BJ (cell line): ENCODE data around the gene MMP24. TPM values are rescaled to one million over a fixed set of nuclear protein-coding genes. Genes with fewer than 3 reads are reported as not detected.

Source experiments
- CTCF ChIA-PET: fragments of 350-600 bp; formaldehyde crosslinking; extraction: SDS; loops from one replicate; lab custom pipeline; 2021; ENCODE audit warnings: antibody characterized with exemption, inconsistent platforms; lab: Yijun Ruan, JAX
- POLR2A ChIA-PET: fragments of 300-600 bp; sonication (Branson Sonifier 250); formaldehyde crosslinking; extraction: SDS; loops from one replicate; lab custom pipeline; 2021; ENCODE audit warnings: antibody characterized with exemption; lab: Charles Lee
- DNase-seq: peaks from one replicate; pipeline ENCODE4 v3.0.0-alpha.2; 2011; ENCODE audit warnings: low read depth
- H3K27me3 ChIP-seq: 2 replicates; pipeline ENCODE4 v1.6.0; 2011; ENCODE audit warnings: low read length; ENCODE audit not compliant: control insufficient read depth, insufficient read depth
- H3K36me3 ChIP-seq: 2 replicates; pipeline ENCODE4 v1.5.1; 2011; ENCODE audit warnings: low read length; ENCODE audit not compliant: control insufficient read depth, insufficient read depth
- H3K4me3 ChIP-seq: 2 replicates; pipeline ENCODE4 v1.5.1; 2011; ENCODE audit warnings: low read depth, mild to moderate bottlenecking, control low read depth, low read length
- CTCF ChIP-seq: IDR thresholded peaks from 2 replicates; pipeline ENCODE4 v1.5.1; 2011; ENCODE audit warnings: low read depth, mild to moderate bottlenecking, control low read depth, inconsistent platforms, low read length, moderate library complexity; ENCODE audit not compliant: insufficient read depth
- polyA plus RNA-seq: library from polyadenylated mRNA; depleted of rRNA; stranded (reverse); fragments of >200 nt; gene quantifications from 2 replicates; pipeline ENCODE4 v1.2.3, GENCODE V29; 2011; rRNA removed
- small RNA-seq: library from RNA; depleted of rRNA; stranded (forward); fragments of <200 nt; gene quantifications from one replicate; pipeline ENCODE3, GENCODE V24; 2012; ENCODE audit warnings: low replicate concordance, low read depth; ENCODE audit not compliant: insufficient read length

The MMP24 gene
- polyA plus RNA-seq, 1 experiment: 2.3 TPM

- CTCF ChIA-PET: interaction anchor here (0.7 to 8.6 kb wide), 5 partner anchors 16 to 258 kb away, joined by 3 to 85 read pairs (median 3); partner anchors contain the start of gene GDF5
- Histone ChIP-seq H3K4me3 (no peak overlapping the region), H3K27me3 (no peaks in the 10 kb centered on the region), H3K36me3 (no peaks in the 10 kb centered on the region)
- no peak for TF ChIP-seq CTCF
- POLR2A ChIA-PET: interaction anchor here (1.0 kb wide), 1 partner anchor 19 kb away, joined by 3 read pairs; no protein-coding TSS in a partner anchor
- DNase-seq: no peak
Measured at GRCh38 chr20:35320396-35321126, 94.1 kb downstream of the MMP24 start.

DNA sequence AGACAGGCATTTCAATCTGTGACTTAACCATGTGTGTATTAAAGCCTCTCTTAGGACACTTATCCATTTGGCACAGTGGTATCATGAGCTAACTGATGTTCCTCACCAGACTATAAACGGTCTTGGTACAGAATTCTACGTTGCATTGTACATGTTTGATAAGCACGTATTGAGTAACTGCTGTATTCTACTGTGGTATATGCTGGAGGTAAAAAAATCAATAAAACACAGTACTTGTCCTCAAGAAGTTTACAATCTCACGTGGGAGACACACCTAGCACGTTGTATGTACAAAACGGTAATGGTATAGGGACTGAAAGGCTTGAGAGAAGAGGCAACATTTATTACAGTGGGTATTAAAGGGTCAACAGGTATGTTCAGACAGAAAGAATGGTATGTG lies 98.9 kb downstream of the MMP24 start:
- TF ChIP-seq CTCF: no peak
- H3K4me3 ChIP-seq: no peak overlapping the region
- DNase-seq: no peak
- H3K36me3 ChIP-seq: no peaks in the 10 kb centered on the region
- POLR2A ChIA-PET: no interaction called here
- CTCF ChIA-PET: interaction anchor here (1.0 kb wide), 1 partner anchor 22 kb away, joined by 3 read pairs; no protein-coding TSS in a partner anchor
- H3K27me3 ChIP-seq: no peaks in the 10 kb centered on the region

- TF ChIP-seq CTCF: no peak
- CTCF ChIA-PET: interaction anchor here (1.0 kb wide), 1 partner anchor 23 kb away, joined by 3 read pairs; no protein-coding TSS in a partner anchor
- POLR2A ChIA-PET: no interaction called here
- DNase-seq: no peak
- Histone ChIP-seq H3K27me3 (no peaks in the 10 kb centered on the region), H3K4me3 (no peak overlapping the region), H3K36me3 (no peaks in the 10 kb centered on the region)
Measured at GRCh38 chr20:35326021-35326739, 99.7 kb downstream of the MMP24 start.

Small RNA genes within 50 kb of the gene (small RNA-seq; reads per million reads assigned to genes)
- not detected for gene MT1P3
- gene RNA5SP483: not detected

Other genes with a start within 250 kb of the MMP24 start
- gene TRPC4AP, start 133.9 kb upstream of the MMP24 start, polyA plus RNA-seq: 95.9 and 111 TPM in 2 replicates
- gene EDEM2, start 79.4 kb upstream of the MMP24 start, polyA plus RNA-seq: 17.7 and 24.7 TPM in 2 replicates
- 28.0 and 32.8 TPM in 2 replicates for gene PROCR, start 54.6 kb upstream of the MMP24 start, polyA plus RNA-seq
- gene MMP24OS, start 51.4 kb downstream of the MMP24 start, polyA plus RNA-seq: 45.4 and 47.6 TPM in 2 replicates
- 182 and 261 TPM in 2 replicates for gene EIF6, start 58.1 kb downstream of the MMP24 start, polyA plus RNA-seq
- not detected in 2 replicates for gene FAM83C, start 65.7 kb downstream of the MMP24 start, polyA plus RNA-seq
- 44.2 and 45.9 TPM in 2 replicates for gene UQCC1, start 185.3 kb downstream of the MMP24 start, polyA plus RNA-seq
- gene GDF5, start 211.5 kb downstream of the MMP24 start, polyA plus RNA-seq: 7.6 and 10.9 TPM in 2 replicates
- gene CEP250, start 228.9 kb downstream of the MMP24 start, polyA plus RNA-seq: 6.6 and 7.9 TPM in 2 replicates